Trophoblast cell (in vitro differentiated cells and primary cell): ENCODE measurements around the gene DBNL.
"Not testable (repeated sequence)": the region's sequence is repeated elsewhere in the genome, so short reads cannot be mapped to it uniquely, and the experiment has no call there.

Experiments
- DNase-seq, 2 donors: peaks; one replicate each; pipeline ENCODE4 v3.0.0-alpha.2; 2016
- H2AFZ ChIP-seq: 2 replicates; pipeline ENCODE4 v1.6.1; 2013; ENCODE audit warnings: low read length, moderate library complexity, mild to moderate bottlenecking; ENCODE audit not compliant: insufficient read depth, poor library complexity
- H2AK5ac ChIP-seq: 2 replicates; pipeline ENCODE4 v1.6.1; 2013; ENCODE audit warnings: mild to moderate bottlenecking, low read length
- H2BK120ac ChIP-seq: 2 replicates; pipeline ENCODE4 v1.6.1; 2013; ENCODE audit warnings: low read length, mild to moderate bottlenecking, moderate library complexity; ENCODE audit not compliant: insufficient read depth, poor library complexity
- H2BK12ac ChIP-seq: 2 replicates; pipeline ENCODE4 v1.6.1; 2013; ENCODE audit warnings: mild to moderate bottlenecking, low read length, moderate library complexity
- H2BK5ac ChIP-seq: 2 replicates; pipeline ENCODE4 v1.6.1; 2013; ENCODE audit warnings: low read length, low read depth, moderate library complexity, mild to moderate bottlenecking; ENCODE audit not compliant: poor library complexity
- H3K14ac ChIP-seq: 2 replicates; pipeline ENCODE4 v1.6.1; 2013; ENCODE audit warnings: mild to moderate bottlenecking, low read length
- H3K18ac ChIP-seq: 2 replicates; pipeline ENCODE4 v1.6.1; 2013; ENCODE audit warnings: mild to moderate bottlenecking, low read length
- H3K23ac ChIP-seq: 2 replicates; pipeline ENCODE4 v1.6.1; 2013; ENCODE audit warnings: low read length
- H3K27ac ChIP-seq: 2 replicates; pipeline ENCODE4 v1.5.1; 2013; ENCODE audit warnings: low read depth, mild to moderate bottlenecking, inconsistent platforms, low read length, moderate library complexity
- H3K27me3 ChIP-seq: 2 replicates; pipeline ENCODE4 v1.6.1; 2013; ENCODE audit warnings: inconsistent platforms, mild to moderate bottlenecking, low read length, moderate library complexity; ENCODE audit not compliant: insufficient read depth
- H3K36me3 ChIP-seq, 2 experiments: 1 replicate in 1 of 2; 2 replicates in 1 of 2; pipeline ENCODE4 v1.6.1; 2013; ENCODE audit warnings: low read length in 2 of 2, mild to moderate bottlenecking in 2 of 2, moderate library complexity in 1 of 2; ENCODE audit not compliant: insufficient read depth in 2 of 2, control insufficient read depth in 1 of 2
- H3K4ac ChIP-seq: 2 replicates; pipeline ENCODE4 v1.6.1; 2013; ENCODE audit warnings: low read depth, mild to moderate bottlenecking, low read length, moderate library complexity
- H3K4me1 ChIP-seq, 2 experiments: 1 replicate in 1 of 2; 2 replicates in 1 of 2; pipeline ENCODE4 v1.6.1; 2013; ENCODE audit warnings: low read length in 2 of 2, mild to moderate bottlenecking in 2 of 2, moderate library complexity in 1 of 2; ENCODE audit not compliant: insufficient read depth in 2 of 2, control insufficient read depth in 1 of 2
- H3K4me2 ChIP-seq: 2 replicates; pipeline ENCODE4 v1.6.1; 2013; ENCODE audit warnings: inconsistent platforms, mild to moderate bottlenecking, low read length, moderate library complexity
- H3K4me3 ChIP-seq: 2 replicates; pipeline ENCODE4 v1.5.1; 2013; ENCODE audit warnings: mild to moderate bottlenecking, low read depth, low read length, inconsistent platforms
- H3K79me1 ChIP-seq: one replicate; pipeline ENCODE4 v1.6.1; 2013; ENCODE audit warnings: low read length
- H3K79me2 ChIP-seq: 2 replicates; pipeline ENCODE4 v1.6.1; 2013; ENCODE audit warnings: low read length, mild to moderate bottlenecking; ENCODE audit not compliant: control insufficient read depth, insufficient read depth, poor library complexity
- H3K9ac ChIP-seq: 2 replicates; pipeline ENCODE4 v1.6.1; 2013; ENCODE audit warnings: mild to moderate bottlenecking, low read length
- H3K9me3 ChIP-seq: 2 replicates; pipeline ENCODE4 v1.6.1; 2013; ENCODE audit warnings: low read depth, mild to moderate bottlenecking, control low read depth, inconsistent platforms, low read length; ENCODE audit not compliant: insufficient read depth
- H4K12ac ChIP-seq: 2 replicates; pipeline ENCODE4 v1.6.1; 2013; ENCODE audit warnings: low read depth, mild to moderate bottlenecking, low read length, moderate library complexity
- H4K8ac ChIP-seq: 2 replicates; pipeline ENCODE4 v1.6.1; 2013; ENCODE audit warnings: low read depth, mild to moderate bottlenecking, low read length, moderate library complexity
- H4K91ac ChIP-seq: one replicate; pipeline ENCODE4 v1.6.1; 2013; ENCODE audit warnings: low read depth, mild to moderate bottlenecking, low read length, moderate library complexity
- WGBS: extraction: QIAGEN DNeasy Blood & Tissue Kit; methylation state at CpG from one replicate; pipeline ENCODE4 v1.1.7; 2013; ENCODE audit warnings: missing lambda C conversion rate; ENCODE audit not compliant: insufficient read length, insufficient coverage; ENCODE audit errors: extremely low coverage; 5-methylcytosine and 5-hydroxymethylcytosine counted together

DBNL gene

GRCh38 chr7:44033971-44034844 lies 10.3 kb upstream of the DBNL start:
- not testable (repeated sequence) for H3K9ac ChIP-seq, H3K4me1 ChIP-seq, H4K12ac ChIP-seq, H4K91ac ChIP-seq, H3K4ac ChIP-seq, H4K8ac ChIP-seq, H3K23ac ChIP-seq, H3K79me1 ChIP-seq, DNase-seq, H3K4me2 ChIP-seq, H3K18ac ChIP-seq, H3K4me3 ChIP-seq, H3K27ac ChIP-seq, H3K27me3 ChIP-seq, H2BK12ac ChIP-seq, H3K9me3 ChIP-seq, H2AK5ac ChIP-seq, H3K79me2 ChIP-seq, H3K14ac ChIP-seq, H2BK120ac ChIP-seq, H2AFZ ChIP-seq, H3K36me3 ChIP-seq, H2BK5ac ChIP-seq
- WGBS: no CpG with 5 or more reads among the region's 18 CpGs

GRCh38 chr7:44036364-44036763 lies 8.1 kb upstream of the DBNL start:
- H3K27ac ChIP-seq, H2AFZ ChIP-seq, H3K9me3 ChIP-seq, H2BK120ac ChIP-seq, H4K12ac ChIP-seq, H3K79me2 ChIP-seq, H3K4ac ChIP-seq, H3K36me3 ChIP-seq, H3K4me1 ChIP-seq, H2BK12ac ChIP-seq, H2AK5ac ChIP-seq, H3K79me1 ChIP-seq, H2BK5ac ChIP-seq, H3K14ac ChIP-seq, H4K91ac ChIP-seq, H3K4me3 ChIP-seq, H3K9ac ChIP-seq, H3K27me3 ChIP-seq, H3K23ac ChIP-seq, H3K18ac ChIP-seq, H3K4me2 ChIP-seq, H4K8ac ChIP-seq: not testable (repeated sequence)
- no CpG with 5 or more reads among the region's 10 CpGs for WGBS
- peak; percentile 37 to 50 for DNase-seq

- not testable (repeated sequence) for H4K8ac ChIP-seq, H3K14ac ChIP-seq, H3K27me3 ChIP-seq, H3K79me2 ChIP-seq, H3K18ac ChIP-seq, H3K4me1 ChIP-seq, H4K12ac ChIP-seq, H2BK12ac ChIP-seq, H4K91ac ChIP-seq, H3K36me3 ChIP-seq, H2BK120ac ChIP-seq, H3K4me2 ChIP-seq, H3K4me3 ChIP-seq, DNase-seq, H3K79me1 ChIP-seq, H2AK5ac ChIP-seq, H3K27ac ChIP-seq, H3K23ac ChIP-seq, H3K4ac ChIP-seq, H3K9me3 ChIP-seq, H2AFZ ChIP-seq, H2BK5ac ChIP-seq, H3K9ac ChIP-seq
- WGBS: no CpG with 5 or more reads among the region's 2 CpGs
Observed at GRCh38 chr7:44037951-44038350, 6.6 kb upstream of the DBNL start.

GRCh38 chr7:44038553-44038952 lies 5.9 kb upstream of the DBNL start:
- H4K91ac ChIP-seq, H3K14ac ChIP-seq, H2BK120ac ChIP-seq, H3K4me3 ChIP-seq, H4K12ac ChIP-seq, H3K4ac ChIP-seq, H2AK5ac ChIP-seq, H2BK12ac ChIP-seq, H3K27me3 ChIP-seq, H4K8ac ChIP-seq, H3K27ac ChIP-seq, H3K9ac ChIP-seq, H2BK5ac ChIP-seq, DNase-seq, H3K4me2 ChIP-seq, H3K18ac ChIP-seq, H3K4me1 ChIP-seq, H3K79me2 ChIP-seq, H3K23ac ChIP-seq, H3K9me3 ChIP-seq, H3K79me1 ChIP-seq, H2AFZ ChIP-seq, H3K36me3 ChIP-seq: not testable (repeated sequence)
- no CpG with 5 or more reads among the region's 12 CpGs for WGBS
